Astrocyte (in vitro differentiated cells and primary cell): Measurements from ENCODE around the gene SEC16B. TPM values are rescaled to one million over a fixed set of nuclear protein-coding genes. Genes with fewer than 3 reads are reported as not detected.

Source experiments
- DNase-seq: peaks from one replicate; pipeline ENCODE4 v3.0.0-alpha.2; 2010; ENCODE audit warnings: low read depth
- FAIRE-seq: peaks from 2 replicates; lab custom pipeline; 2011; peaks lifted over from hg19 to GRCh38; lab: Jason Lieb, UNC
- H2AFZ ChIP-seq: 2 replicates; pipeline ENCODE4 v1.6.0; 2012; ENCODE audit warnings: low read depth, low read length, inconsistent platforms
- H3K27ac ChIP-seq: 2 replicates; pipeline ENCODE4 v1.5.1; 2011; ENCODE audit warnings: low read depth, low read length, inconsistent platforms
- H3K27me3 ChIP-seq: 2 replicates; pipeline ENCODE4 v1.6.0; 2011; ENCODE audit warnings: low read length, inconsistent platforms; ENCODE audit not compliant: insufficient read depth
- H3K36me3 ChIP-seq: 2 replicates; pipeline ENCODE4 v1.5.1; 2011; ENCODE audit warnings: low read length, inconsistent platforms; ENCODE audit not compliant: insufficient read depth
- H3K4me1 ChIP-seq: 2 replicates; pipeline ENCODE4 v1.5.1; 2011; ENCODE audit warnings: low read length, inconsistent platforms; ENCODE audit not compliant: insufficient read depth
- H3K4me2 ChIP-seq: 2 replicates; pipeline ENCODE4 v1.6.0; 2012; ENCODE audit warnings: low read length, inconsistent platforms
- H3K4me3 ChIP-seq: 2 replicates; pipeline ENCODE4 v1.5.1; 2011; ENCODE audit warnings: low read depth, mild to moderate bottlenecking, low read length, inconsistent platforms; ENCODE audit not compliant: insufficient read depth
- H3K79me2 ChIP-seq: 2 replicates; pipeline ENCODE4 v1.6.0; 2012; ENCODE audit warnings: mild to moderate bottlenecking, low read length, inconsistent platforms; ENCODE audit not compliant: insufficient read depth
- H3K9ac ChIP-seq: 2 replicates; pipeline ENCODE4 v1.6.0; 2012; ENCODE audit warnings: mild to moderate bottlenecking, low read length, inconsistent platforms
- H3K9me3 ChIP-seq: 2 replicates; pipeline ENCODE4 v1.5.1; 2012; ENCODE audit warnings: low read depth, mild to moderate bottlenecking, low read length, inconsistent platforms; ENCODE audit not compliant: insufficient read depth
- H4K20me1 ChIP-seq: 2 replicates; pipeline ENCODE4 v1.6.0; 2012; ENCODE audit warnings: low read length, inconsistent platforms; ENCODE audit not compliant: insufficient read depth
- H3K27ac Mint-ChIP-seq: one replicate; pipeline ENCODE4 v1.8.0; 2021; ENCODE audit warnings: mild to moderate bottlenecking, mixed read lengths; ENCODE audit not compliant: unreplicated experiment
- H3K27me3 Mint-ChIP-seq: one replicate; pipeline ENCODE4 v1.8.0; 2021; ENCODE audit warnings: low read depth, mixed read lengths; ENCODE audit not compliant: unreplicated experiment
- H3K36me3 Mint-ChIP-seq: one replicate; pipeline ENCODE4 v1.8.0; 2021; ENCODE audit warnings: low read depth, mixed read lengths; ENCODE audit not compliant: unreplicated experiment
- H3K4me1 Mint-ChIP-seq: one replicate; pipeline ENCODE4 v1.8.0; 2021; ENCODE audit warnings: low read depth, mixed read lengths; ENCODE audit not compliant: unreplicated experiment
- H3K4me3 Mint-ChIP-seq: one replicate; pipeline ENCODE4 v1.8.0; 2021; ENCODE audit warnings: mild to moderate bottlenecking, moderate library complexity, mixed read lengths; ENCODE audit not compliant: unreplicated experiment
- H3K9me3 Mint-ChIP-seq: one replicate; pipeline ENCODE4 v1.8.0; 2021; ENCODE audit warnings: mild to moderate bottlenecking, mixed read lengths; ENCODE audit not compliant: unreplicated experiment
- EZH2 ChIP-seq: IDR thresholded peaks from 2 replicates; pipeline ENCODE4 v1.6.1; 2012; ENCODE audit warnings: mild to moderate bottlenecking, low read length, inconsistent platforms; ENCODE audit not compliant: insufficient read depth
- total RNA-seq: library from RNA; stranded (reverse); gene quantifications from 2 replicates; pipeline ENCODE4 v1.2.1, GENCODE V29; 2021
- TF ChIP-seq, protein P1 (sequence below): IDR thresholded peaks from 2 replicates; pipeline ENCODE4 v1.5.1; 2011; ENCODE audit warnings: low read depth, mild to moderate bottlenecking, inconsistent platforms, low read length, moderate library complexity; ENCODE audit not compliant: insufficient read depth

Gene SEC16B
- total RNA-seq, 1 donor from 2014 or later = 3.0 TPM

DNA sequence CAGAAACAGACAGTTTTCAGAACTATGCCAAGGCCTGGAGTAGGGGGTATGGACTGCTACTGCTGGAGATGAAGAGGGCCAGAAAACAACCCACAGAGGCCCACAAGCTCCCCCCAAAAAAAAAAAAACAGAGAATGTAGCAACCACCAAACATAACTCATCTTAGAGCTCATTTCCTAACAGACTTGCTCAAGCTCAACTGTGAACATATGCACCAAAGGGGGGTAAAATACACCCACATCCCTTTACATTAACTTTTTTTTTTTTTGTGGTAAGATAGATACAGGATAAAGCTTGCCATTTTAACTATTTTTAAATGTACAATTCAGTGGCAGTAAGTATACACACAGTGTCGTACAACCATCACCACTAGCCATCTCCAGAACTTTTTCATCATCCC is 36.0 kb downstream of the SEC16B start:
- Histone ChIP-seq H3K4me1 (peaks cover 15% of the 10 kb centered on the region), H3K4me2 (no peak overlapping the region), H3K79me2 (no peaks in the 10 kb centered on the region), H3K36me3 (no peaks in the 10 kb centered on the region), H3K27ac (no peak overlapping the region), H3K9ac (no peak overlapping the region), H3K9me3 (no peaks in the 10 kb centered on the region), H3K27me3 (no peaks in the 10 kb centered on the region), H2AFZ (no peak overlapping the region), H4K20me1 (no peaks in the 10 kb centered on the region), H3K4me3 (no peak overlapping the region)
- peaks cover 3% of the 10 kb centered on the region for H3K27me3 Mint-ChIP-seq
- TF ChIP-seq, protein P1, sequence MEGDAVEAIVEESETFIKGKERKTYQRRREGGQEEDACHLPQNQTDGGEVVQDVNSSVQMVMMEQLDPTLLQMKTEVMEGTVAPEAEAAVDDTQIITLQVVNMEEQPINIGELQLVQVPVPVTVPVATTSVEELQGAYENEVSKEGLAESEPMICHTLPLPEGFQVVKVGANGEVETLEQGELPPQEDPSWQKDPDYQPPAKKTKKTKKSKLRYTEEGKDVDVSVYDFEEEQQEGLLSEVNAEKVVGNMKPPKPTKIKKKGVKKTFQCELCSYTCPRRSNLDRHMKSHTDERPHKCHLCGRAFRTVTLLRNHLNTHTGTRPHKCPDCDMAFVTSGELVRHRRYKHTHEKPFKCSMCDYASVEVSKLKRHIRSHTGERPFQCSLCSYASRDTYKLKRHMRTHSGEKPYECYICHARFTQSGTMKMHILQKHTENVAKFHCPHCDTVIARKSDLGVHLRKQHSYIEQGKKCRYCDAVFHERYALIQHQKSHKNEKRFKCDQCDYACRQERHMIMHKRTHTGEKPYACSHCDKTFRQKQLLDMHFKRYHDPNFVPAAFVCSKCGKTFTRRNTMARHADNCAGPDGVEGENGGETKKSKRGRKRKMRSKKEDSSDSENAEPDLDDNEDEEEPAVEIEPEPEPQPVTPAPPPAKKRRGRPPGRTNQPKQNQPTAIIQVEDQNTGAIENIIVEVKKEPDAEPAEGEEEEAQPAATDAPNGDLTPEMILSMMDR = no peak
- no peak for TF ChIP-seq EZH2
- DNase-seq (no peak), FAIRE-seq (peak; percentile 26)
- no peak overlapping the region for H3K4me3 Mint-ChIP-seq
- peaks cover 16% of the 10 kb centered on the region for H3K36me3 Mint-ChIP-seq
- peaks cover 18% of the 10 kb centered on the region for H3K4me1 Mint-ChIP-seq
- no peak overlapping the region for H3K27ac Mint-ChIP-seq
- H3K9me3 Mint-ChIP-seq = no peaks in the 10 kb centered on the region

DNA sequence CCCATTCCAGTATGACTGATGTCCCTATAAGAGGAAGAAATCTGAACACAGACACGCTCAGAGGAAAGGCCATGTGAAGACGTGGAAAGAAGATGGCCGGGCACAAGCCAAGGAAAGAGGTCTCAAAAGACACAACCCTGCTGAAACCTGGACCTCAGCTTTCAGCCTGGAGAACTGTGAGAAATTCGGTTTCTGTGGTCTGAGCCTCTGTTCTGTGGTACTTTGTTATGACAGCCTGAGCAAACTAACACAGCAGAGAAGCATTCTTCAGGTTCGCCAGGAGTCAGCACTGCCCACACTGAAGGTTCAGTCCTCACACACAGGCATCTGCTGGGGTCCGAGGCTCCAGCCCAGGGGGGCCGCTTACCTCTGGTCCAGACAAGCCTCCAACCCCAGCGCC is 37.7 kb downstream of the SEC16B start:
- TF ChIP-seq, protein P1 = no peak
- no peak for TF ChIP-seq EZH2
- Mint-ChIP-seq H3K36me3 (peaks cover 13% of the 10 kb centered on the region), H3K9me3 (no peaks in the 10 kb centered on the region), H3K27ac (peak overlapping the region; percentile 47), H3K4me3 (no peak overlapping the region), H3K27me3 (no peaks in the 10 kb centered on the region), H3K4me1 (peaks cover 15% of the 10 kb centered on the region)
- Histone ChIP-seq H3K27ac (no peak overlapping the region), H2AFZ (no peak overlapping the region), H4K20me1 (no peaks in the 10 kb centered on the region), H3K27me3 (no peaks in the 10 kb centered on the region), H3K4me3 (no peak overlapping the region), H3K9ac (no peak overlapping the region), H3K36me3 (no peaks in the 10 kb centered on the region), H3K79me2 (no peaks in the 10 kb centered on the region), H3K4me1 (peaks cover 17% of the 10 kb centered on the region), H3K9me3 (no peaks in the 10 kb centered on the region), H3K4me2 (no peak overlapping the region)
- no peak for FAIRE-seq
- DNase-seq = no peak

DNA sequence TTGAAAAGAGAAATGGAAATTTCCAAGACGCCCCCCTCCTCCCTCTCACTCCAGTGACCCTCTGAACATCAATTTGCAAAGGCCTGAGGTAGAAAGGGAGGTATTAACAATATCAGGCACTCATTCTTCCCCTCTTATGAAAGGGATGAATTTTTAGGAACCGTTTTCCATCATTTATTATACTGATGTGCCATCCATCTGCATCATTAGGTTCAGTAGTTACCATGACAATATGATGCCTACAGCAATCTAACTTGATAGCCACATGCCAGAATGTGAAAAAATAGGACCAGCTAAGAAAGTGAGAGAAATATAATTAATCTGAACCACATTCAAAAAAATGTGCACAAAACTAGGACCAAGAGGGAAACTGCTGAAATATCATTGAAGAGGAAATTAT is 40.9 kb downstream of the SEC16B start:
- no peaks in the 10 kb centered on the region for H3K36me3 ChIP-seq
- DNase-seq (no peak), FAIRE-seq (no peak)
- no peaks in the 10 kb centered on the region for H4K20me1 ChIP-seq
- no peak overlapping the region for H3K4me2 ChIP-seq
- H3K4me3 ChIP-seq = no peak overlapping the region
- H3K9me3 ChIP-seq = no peaks in the 10 kb centered on the region
- H2AFZ ChIP-seq = no peak overlapping the region
- TF ChIP-seq, protein P1 = no peak
- TF ChIP-seq EZH2 = no peak
- H3K27ac ChIP-seq = no peak overlapping the region
- Mint-ChIP-seq H3K27ac (no peak overlapping the region), H3K4me3 (no peak overlapping the region), H3K27me3 (no peaks in the 10 kb centered on the region), H3K4me1 (peaks cover 22% of the 10 kb centered on the region), H3K9me3 (no peaks in the 10 kb centered on the region), H3K36me3 (peaks cover 3% of the 10 kb centered on the region)
- no peaks in the 10 kb centered on the region for H3K27me3 ChIP-seq
- peaks cover 28% of the 10 kb centered on the region for H3K4me1 ChIP-seq
- H3K79me2 ChIP-seq = no peaks in the 10 kb centered on the region
- H3K9ac ChIP-seq = no peak overlapping the region
